ENCODE results near the gene RPS15. TPM values are rescaled to one million over a fixed set of nuclear protein-coding genes. Genes with fewer than 3 reads are reported as not detected.

The RPS15 gene
- total RNA-seq, 4 donors from 2014 or later = 1,802 to 3,909 (median 2,793) TPM

DNA sequence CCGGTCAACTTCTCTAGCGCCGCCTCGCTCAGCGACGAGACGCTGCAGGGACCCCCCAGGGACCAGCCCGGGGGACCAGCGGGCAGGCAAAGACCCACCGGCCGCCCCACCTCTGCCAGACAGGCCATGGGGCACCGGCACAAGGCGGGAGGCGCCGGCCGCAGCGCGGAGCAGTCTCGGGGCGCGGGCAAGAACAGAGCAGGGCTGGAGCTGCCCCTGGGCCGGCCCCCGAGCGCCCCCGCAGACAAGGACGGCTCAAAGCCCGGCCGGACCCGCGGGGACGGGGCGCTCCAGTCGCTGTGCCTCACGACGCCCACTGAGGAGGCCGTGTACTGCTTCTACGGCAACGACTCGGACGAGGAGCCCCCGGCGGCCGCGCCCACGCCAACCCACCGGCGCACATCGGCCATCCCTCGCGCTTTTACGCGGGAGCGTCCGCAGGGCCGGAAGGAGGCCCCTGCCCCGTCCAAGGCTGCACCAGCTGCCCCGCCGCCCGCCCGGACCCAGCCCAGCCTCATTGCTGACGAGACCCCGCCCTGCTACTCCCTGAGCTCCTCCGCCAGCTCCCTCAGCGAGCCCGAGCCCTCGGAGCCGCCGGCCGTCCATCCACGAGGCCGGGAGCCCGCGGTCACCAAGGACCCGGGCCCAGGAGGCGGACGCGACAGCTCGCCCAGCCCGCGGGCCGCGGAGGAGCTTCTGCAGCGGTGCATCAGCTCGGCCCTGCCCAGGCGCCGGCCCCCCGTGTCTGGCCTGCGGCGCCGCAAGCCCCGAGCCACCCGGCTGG, 29.5 kb downstream of the RPS15 start:
- DNase-seq (ENCODE audit: low spot score in 2 of 2) = no peak
- TF ChIP-seq, protein P1, sequence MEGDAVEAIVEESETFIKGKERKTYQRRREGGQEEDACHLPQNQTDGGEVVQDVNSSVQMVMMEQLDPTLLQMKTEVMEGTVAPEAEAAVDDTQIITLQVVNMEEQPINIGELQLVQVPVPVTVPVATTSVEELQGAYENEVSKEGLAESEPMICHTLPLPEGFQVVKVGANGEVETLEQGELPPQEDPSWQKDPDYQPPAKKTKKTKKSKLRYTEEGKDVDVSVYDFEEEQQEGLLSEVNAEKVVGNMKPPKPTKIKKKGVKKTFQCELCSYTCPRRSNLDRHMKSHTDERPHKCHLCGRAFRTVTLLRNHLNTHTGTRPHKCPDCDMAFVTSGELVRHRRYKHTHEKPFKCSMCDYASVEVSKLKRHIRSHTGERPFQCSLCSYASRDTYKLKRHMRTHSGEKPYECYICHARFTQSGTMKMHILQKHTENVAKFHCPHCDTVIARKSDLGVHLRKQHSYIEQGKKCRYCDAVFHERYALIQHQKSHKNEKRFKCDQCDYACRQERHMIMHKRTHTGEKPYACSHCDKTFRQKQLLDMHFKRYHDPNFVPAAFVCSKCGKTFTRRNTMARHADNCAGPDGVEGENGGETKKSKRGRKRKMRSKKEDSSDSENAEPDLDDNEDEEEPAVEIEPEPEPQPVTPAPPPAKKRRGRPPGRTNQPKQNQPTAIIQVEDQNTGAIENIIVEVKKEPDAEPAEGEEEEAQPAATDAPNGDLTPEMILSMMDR (IDR thresholded peaks at IDR 0.05) = no peak
- TF ChIP-seq POLR2AphosphoS5 (IDR thresholded peaks at IDR 0.05) (no peak), POLR2A (IDR thresholded peaks at IDR 0.05) (no peak), EP300 (IDR thresholded peaks at IDR 0.05) (no peak)
- peaks cover 77% of the 10 kb centered on the region for H3K4me1 ChIP-seq

DNA sequence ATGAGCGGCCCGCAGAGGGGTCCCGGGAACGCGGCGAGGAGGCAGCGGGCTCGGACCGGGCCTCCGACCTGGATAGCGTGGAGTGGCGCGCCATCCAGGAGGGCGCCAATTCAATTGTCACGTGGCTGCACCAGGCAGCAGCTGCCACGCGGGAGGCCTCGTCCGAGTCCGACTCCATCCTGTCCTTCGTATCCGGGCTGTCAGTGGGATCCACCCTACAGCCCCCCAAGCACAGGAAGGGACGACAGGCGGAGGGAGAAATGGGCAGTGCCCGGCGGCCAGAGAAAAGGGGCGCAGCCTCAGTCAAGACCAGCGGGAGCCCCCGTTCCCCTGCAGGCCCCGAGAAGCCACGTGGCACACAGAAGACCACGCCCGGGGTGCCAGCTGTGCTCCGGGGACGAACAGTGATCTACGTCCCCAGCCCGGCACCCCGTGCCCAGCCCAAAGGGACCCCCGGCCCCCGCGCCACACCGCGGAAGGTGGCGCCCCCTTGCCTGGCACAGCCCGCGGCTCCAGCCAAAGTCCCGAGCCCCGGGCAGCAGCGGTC, 30.2 kb downstream of the RPS15 start:
- H3K4me1 ChIP-seq = peaks cover 78% of the 10 kb centered on the region

More for the DNA sequence above, 29.5 kb downstream of the RPS15 start:
- Histone ChIP-seq H3K27ac (no peak overlapping the region), H3K36me3 (no peaks in the 10 kb centered on the region), H3K9me3 (no peaks in the 10 kb centered on the region), H3K4me3 (peak overlapping the region; percentile 51), H3K27me3 (peaks cover 79% of the 10 kb centered on the region)
- 2% methylated on average over 26 of the region's 92 CpGs for WGBS

DNA sequence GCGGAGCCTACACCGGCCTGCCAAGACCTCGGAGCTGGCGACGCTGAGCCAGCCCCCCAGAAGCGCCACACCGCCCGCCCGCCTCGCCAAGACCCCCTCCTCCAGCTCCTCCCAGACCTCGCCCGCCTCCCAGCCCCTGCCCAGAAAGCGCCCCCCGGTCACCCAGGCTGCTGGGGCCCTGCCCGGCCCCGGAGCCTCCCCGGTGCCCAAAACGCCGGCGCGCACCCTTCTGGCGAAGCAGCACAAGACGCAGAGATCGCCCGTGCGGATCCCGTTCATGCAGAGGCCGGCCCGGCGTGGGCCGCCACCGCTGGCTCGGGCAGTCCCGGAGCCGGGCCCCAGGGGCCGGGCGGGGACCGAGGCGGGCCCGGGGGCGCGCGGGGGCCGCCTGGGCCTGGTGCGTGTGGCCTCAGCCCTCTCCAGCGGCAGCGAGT, 30.6 kb downstream of the RPS15 start:
- peak overlapping the region; percentile 51 for H3K4me3 ChIP-seq
- H3K9me3 ChIP-seq = no peaks in the 10 kb centered on the region
- 20% methylated on average over 2 of the region's 47 CpGs for WGBS
- H3K27me3 ChIP-seq = peaks cover 89% of the 10 kb centered on the region
- TF ChIP-seq POLR2A (IDR thresholded peaks at IDR 0.05) (no peak), EP300 (IDR thresholded peaks at IDR 0.05) (no peak), POLR2AphosphoS5 (IDR thresholded peaks at IDR 0.05) (no peak)
- TF ChIP-seq, protein P1 (IDR thresholded peaks at IDR 0.05) = no peak
- H3K4me1 ChIP-seq = peaks cover 78% of the 10 kb centered on the region
- DNase-seq (ENCODE audit: low spot score in 2 of 2) = no peak
- H3K36me3 ChIP-seq = no peaks in the 10 kb centered on the region
- H3K27ac ChIP-seq = no peak overlapping the region

More for the DNA sequence above, 30.2 kb downstream of the RPS15 start:
- Histone ChIP-seq H3K27me3 (peaks cover 86% of the 10 kb centered on the region), H3K4me3 (peak overlapping the region; percentile 51), H3K9me3 (no peaks in the 10 kb centered on the region), H3K27ac (no peak overlapping the region), H3K36me3 (no peaks in the 10 kb centered on the region)
- WGBS = 8% methylated on average over 9 of the region's 49 CpGs
- TF ChIP-seq POLR2A (IDR thresholded peaks at IDR 0.05) = no peak
- TF ChIP-seq POLR2AphosphoS5 (IDR thresholded peaks at IDR 0.05) = no peak
- TF ChIP-seq EP300 (IDR thresholded peaks at IDR 0.05) = no peak
- TF ChIP-seq, protein P1 (IDR thresholded peaks at IDR 0.05) = no peak
- no peak for DNase-seq (ENCODE audit: low spot score in 2 of 2)

DNA sequence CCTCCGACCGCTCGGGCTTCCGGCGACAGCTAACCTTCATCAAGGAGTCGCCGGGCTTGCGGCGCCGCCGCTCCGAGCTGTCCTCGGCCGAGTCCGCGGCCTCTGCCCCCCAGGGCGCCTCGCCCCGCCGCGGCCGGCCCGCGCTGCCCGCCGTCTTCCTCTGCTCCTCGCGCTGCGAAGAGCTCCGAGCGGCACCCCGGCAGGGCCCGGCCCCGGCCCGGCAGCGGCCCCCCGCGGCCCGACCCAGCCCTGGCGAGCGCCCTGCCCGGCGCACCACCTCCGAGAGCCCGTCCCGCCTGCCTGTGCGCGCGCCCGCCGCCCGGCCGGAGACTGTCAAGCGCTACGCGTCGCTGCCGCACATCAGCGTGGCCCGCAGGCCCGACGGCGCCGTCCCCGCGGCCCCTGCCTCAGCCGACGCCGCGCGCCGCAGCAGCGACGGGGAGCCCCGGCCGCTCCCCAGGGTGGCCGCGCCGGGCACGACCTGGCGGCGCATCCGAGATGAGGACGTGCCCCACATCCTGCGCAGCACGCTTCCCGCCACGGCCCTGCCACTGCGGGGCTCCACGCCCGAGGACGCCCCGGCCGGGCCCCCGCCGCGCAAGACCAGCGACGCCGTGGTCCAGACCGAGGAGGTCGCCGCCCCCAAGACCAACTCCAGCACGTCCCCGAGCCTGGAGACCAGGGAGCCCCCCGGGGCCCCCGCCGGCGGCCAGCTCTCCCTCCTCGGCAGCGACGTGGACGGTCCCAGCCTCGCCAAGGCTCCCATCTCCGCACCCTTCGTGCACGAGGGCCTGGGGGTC, 31.3 kb downstream of the RPS15 start:
- Histone ChIP-seq H3K36me3 (no peaks in the 10 kb centered on the region), H3K4me1 (peaks cover 81% of the 10 kb centered on the region), H3K4me3 (peak overlapping the region; percentile 51), H3K27me3 (peaks cover 93% of the 10 kb centered on the region), H3K27ac (no peak overlapping the region), H3K9me3 (no peaks in the 10 kb centered on the region)
- DNase-seq (ENCODE audit: low spot score in 2 of 2) = no peak
- 0% methylated on average over 16 of the region's 117 CpGs for WGBS
- TF ChIP-seq, protein P1 (IDR thresholded peaks at IDR 0.05) = no peak
- TF ChIP-seq POLR2A (IDR thresholded peaks at IDR 0.05) (no peak), POLR2AphosphoS5 (IDR thresholded peaks at IDR 0.05) (no peak), EP300 (IDR thresholded peaks at IDR 0.05) (no peak)

DNA sequence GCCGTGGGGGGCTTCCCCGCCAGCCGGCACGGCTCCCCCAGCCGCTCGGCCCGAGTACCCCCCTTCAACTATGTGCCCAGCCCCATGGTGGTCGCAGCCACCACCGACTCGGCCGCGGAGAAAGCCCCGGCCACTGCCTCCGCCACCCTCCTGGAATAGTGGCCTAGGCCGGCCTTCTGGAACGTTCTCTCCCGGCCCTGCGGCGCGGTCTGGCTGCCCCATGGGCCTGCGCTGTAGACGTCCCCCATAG, 31.8 kb downstream of the RPS15 start:
- H3K27ac ChIP-seq = no peak overlapping the region
- H3K36me3 ChIP-seq = no peaks in the 10 kb centered on the region
- TF ChIP-seq POLR2AphosphoS5 (IDR thresholded peaks at IDR 0.05) (no peak), POLR2A (IDR thresholded peaks at IDR 0.05) (no peak), EP300 (IDR thresholded peaks at IDR 0.05) (no peak)
- TF ChIP-seq, protein P1 (IDR thresholded peaks at IDR 0.05) = no peak
- H3K9me3 ChIP-seq = no peaks in the 10 kb centered on the region
- peak overlapping the region; percentile 51 for H3K4me3 ChIP-seq
- no peak for DNase-seq (ENCODE audit: low spot score in 2 of 2)
- H3K4me1 ChIP-seq = peaks cover 81% of the 10 kb centered on the region
- H3K27me3 ChIP-seq = peaks cover 91% of the 10 kb centered on the region
- WGBS = no CpG with 5 or more reads among the region's 22 CpGs
